H1 (cell line): ENCODE results near the gene IGFL2. TPM values are rescaled to one million over a fixed set of nuclear protein-coding genes. Genes with fewer than 3 reads are reported as not detected.

Source experiments
- CTCF ChIA-PET: fragments of 300-600 bp; sonication (Branson Sonifier 250); formaldehyde crosslinking; loops from one replicate; lab custom pipeline; 2021; ENCODE audit not compliant: partially characterized antibody; lab: Charles Lee
- POLR2A ChIA-PET: fragments of 300-600 bp; sonication (Branson Sonifier 250); formaldehyde crosslinking; loops from one replicate; lab custom pipeline; 2021; ENCODE audit warnings: inconsistent platforms; ENCODE audit not compliant: partially characterized antibody; lab: Charles Lee
- DNase-seq, 2 experiments: peaks; one replicate each; pipeline versions ENCODE4 v3.0.0 to v3.0.0-alpha.2; 2010 to 2022; ENCODE audit warnings: low spot score in 2 of 2, low read depth in 1 of 2, mixed read lengths in 1 of 2
- FAIRE-seq: peaks from 2 replicates; lab custom pipeline; 2011; peaks lifted over from hg19 to GRCh38; lab: Jason Lieb, UNC
- H2AFZ ChIP-seq: 2 replicates; pipeline ENCODE4 v1.8.1; 2012; ENCODE audit warnings: low read length, inconsistent platforms
- H2AK5ac ChIP-seq: 2 replicates; pipeline ENCODE4 v1.6.1; 2013; ENCODE audit warnings: low read depth, low read length
- H2BK120ac ChIP-seq: replicated peaks from 2 replicates; pipeline ENCODE3; 2013; ENCODE audit warnings: low read depth, low read length, inconsistent platforms
- H2BK12ac ChIP-seq: 2 replicates; pipeline ENCODE4 v1.6.1; 2013; ENCODE audit warnings: low read depth, low read length
- H2BK15ac ChIP-seq: 2 replicates; pipeline ENCODE4 v1.6.1; 2013; ENCODE audit warnings: low read length
- H2BK20ac ChIP-seq: 2 replicates; pipeline ENCODE4 v1.6.1; 2013; ENCODE audit warnings: low read length
- H2BK5ac ChIP-seq: 2 replicates; pipeline ENCODE4 v1.6.1; 2013; ENCODE audit warnings: low read depth, low read length
- H3K14ac ChIP-seq: 2 replicates; pipeline ENCODE4 v1.6.1; 2013; ENCODE audit warnings: inconsistent platforms; ENCODE audit not compliant: insufficient read length
- H3K18ac ChIP-seq: 2 replicates; pipeline ENCODE4 v1.6.1; 2013; ENCODE audit warnings: low read length; ENCODE audit errors: extremely low read depth
- H3K23ac ChIP-seq: 2 replicates; pipeline ENCODE4 v1.6.1; 2013; ENCODE audit warnings: inconsistent platforms; ENCODE audit not compliant: insufficient read length
- H3K23me2 ChIP-seq: 2 replicates; pipeline ENCODE4 v1.6.1; 2013; ENCODE audit warnings: low read depth, low read length
- H3K27ac ChIP-seq: 2 replicates; pipeline ENCODE4 v1.6.1; 2011; ENCODE audit warnings: low read depth, low read length, inconsistent platforms
- H3K27me3 ChIP-seq, 4 experiments: replicated peaks in 1 of 4; 1 replicate in 1 of 4; 2 replicates in 3 of 4; pipeline versions ENCODE4 v1.6.1 to v1.8.1; 2011 to 2013; ENCODE audit warnings: low read length in 3 of 4, mild to moderate bottlenecking in 3 of 4, inconsistent platforms in 2 of 4, mixed read lengths in 2 of 4, moderate library complexity in 1 of 4; ENCODE audit not compliant: control insufficient read depth in 3 of 4, insufficient read depth in 3 of 4; ENCODE audit errors: extremely low read depth in 1 of 4
- H3K36me3 ChIP-seq, 4 experiments: 2 replicates each; pipeline versions ENCODE4 v1.6.1 to v1.8.1; 2011 to 2013; ENCODE audit warnings: mild to moderate bottlenecking in 4 of 4, low read length in 3 of 4, moderate library complexity in 2 of 4, control low read depth in 1 of 4, inconsistent platforms in 1 of 4; ENCODE audit not compliant: insufficient read depth in 4 of 4, control insufficient read depth in 2 of 4
- H3K4ac ChIP-seq: replicated peaks from 2 replicates; pipeline ENCODE3; 2013; ENCODE audit warnings: low read length, low read depth, mixed read lengths, inconsistent platforms; ENCODE audit not compliant: insufficient read length
- H3K4me1 ChIP-seq, 4 experiments: replicated peaks in 1 of 4; 1 replicate in 1 of 4; 2 replicates in 3 of 4; pipeline versions ENCODE4 v1.6.1 to v1.8.1; 2011 to 2013; ENCODE audit warnings: low read length in 3 of 4, inconsistent platforms in 2 of 4, mixed read lengths in 1 of 4; ENCODE audit not compliant: insufficient read depth in 4 of 4, control insufficient read depth in 3 of 4
- H3K4me2 ChIP-seq, 2 experiments: 2 replicates each; pipeline versions ENCODE4 v1.6.1 to v1.8.1; 2011 to 2013; ENCODE audit warnings: low read depth in 2 of 2, low read length in 2 of 2, control low read depth in 1 of 2, inconsistent platforms in 1 of 2, mild to moderate bottlenecking in 1 of 2; ENCODE audit not compliant: insufficient read depth in 1 of 2
- H3K4me3 ChIP-seq, 4 experiments: fragments of 200-600, 300-600 bp in 1 of 4; sonication (generic), shearing (Covaris generic), sonication (Bioruptor Twin) in 1 of 4; 2 replicates each; pipeline versions ENCODE4 v1.5.1 to v1.8.1; 2011 to 2016; ENCODE audit warnings: low read length in 4 of 4, low read depth in 3 of 4, control low read depth in 2 of 4, inconsistent platforms in 2 of 4, mild to moderate bottlenecking in 2 of 4, mixed read lengths in 1 of 4, moderate library complexity in 1 of 4; ENCODE audit not compliant: insufficient read depth in 2 of 4; ENCODE audit errors: extremely low read depth in 1 of 4
- H3K56ac ChIP-seq: replicated peaks from 2 replicates; pipeline ENCODE3; 2013; ENCODE audit warnings: low read depth, mild to moderate bottlenecking, mixed read lengths, low read length, inconsistent platforms; ENCODE audit not compliant: insufficient read length
- H3K79me1 ChIP-seq: 2 replicates; pipeline ENCODE4 v1.6.1; 2013; ENCODE audit warnings: low read depth, low read length, control low read depth
- H3K79me2 ChIP-seq, 2 experiments: 2 replicates each; pipeline versions ENCODE4 v1.6.1 to v1.8.1; 2012 to 2013; ENCODE audit warnings: low read length in 2 of 2, mild to moderate bottlenecking in 2 of 2, inconsistent platforms in 1 of 2; ENCODE audit not compliant: insufficient read depth in 2 of 2, control insufficient read depth in 1 of 2
- H3K9ac ChIP-seq, 4 experiments: replicated peaks in 1 of 4; 1 replicate in 1 of 4; 2 replicates in 3 of 4; pipeline versions ENCODE4 v1.6.1 to v1.8.1; 2011 to 2013; ENCODE audit warnings: low read depth in 3 of 4, low read length in 3 of 4, control low read depth in 2 of 4, mild to moderate bottlenecking in 2 of 4, moderate library complexity in 2 of 4, inconsistent platforms in 1 of 4; ENCODE audit errors: extremely low read depth in 1 of 4
- H3K9me3 ChIP-seq, 2 experiments: 2 replicates each; pipeline versions ENCODE4 v1.6.1 to v1.8.1; 2012 to 2013; ENCODE audit warnings: mild to moderate bottlenecking in 2 of 2, moderate library complexity in 2 of 2, control low read depth in 1 of 2, inconsistent platforms in 1 of 2, low read depth in 1 of 2, low read length in 1 of 2, mixed read lengths in 1 of 2; ENCODE audit not compliant: insufficient read depth in 2 of 2
- H4K20me1 ChIP-seq, 2 experiments: replicated peaks in 1 of 2; 2 replicates each; pipeline versions ENCODE3 to v1.8.1; 2011 to 2013; ENCODE audit warnings: inconsistent platforms in 2 of 2, low read length in 2 of 2, mild to moderate bottlenecking in 1 of 2; ENCODE audit not compliant: insufficient read depth in 2 of 2, control insufficient read depth in 1 of 2
- H4K5ac ChIP-seq: 2 replicates; pipeline ENCODE4 v1.6.1; 2013; ENCODE audit warnings: low read length, low read depth, mixed read lengths, inconsistent platforms; ENCODE audit not compliant: insufficient read length
- H4K8ac ChIP-seq: 2 replicates; pipeline ENCODE4 v1.8.0; 2013; ENCODE audit warnings: mild to moderate bottlenecking, moderate library complexity, low read length, inconsistent platforms; ENCODE audit not compliant: insufficient read depth; ENCODE audit errors: extremely low read depth
- H4K91ac ChIP-seq: replicated peaks from 2 replicates; pipeline ENCODE3; 2013; ENCODE audit warnings: low read length, mixed read lengths, inconsistent platforms; ENCODE audit not compliant: insufficient read length
- EZH2 ChIP-seq: fragments of 200-600 bp; sonication (generic); IDR thresholded peaks from 2 replicates; pipeline ENCODE4 v1.7.1; 2012; ENCODE audit warnings: low read depth, mild to moderate bottlenecking, moderate library complexity, low read length, inconsistent platforms; ENCODE audit not compliant: severe bottlenecking
- GTF2F1 ChIP-seq: IDR thresholded peaks from 2 replicates; pipeline ENCODE4 v1.6.1; 2012; ENCODE audit warnings: low read depth, low read length, improper control_type of control experiment, borderline replicate concordance
- KDM1A ChIP-seq: fragments of 200-600, 300-600 bp; sonication (generic); IDR thresholded peaks from 2 replicates; pipeline ENCODE4 v1.7.1; 2016; ENCODE audit warnings: mild to moderate bottlenecking, low read length, borderline replicate concordance
- KDM4A ChIP-seq: IDR thresholded peaks from one replicate; pipeline ENCODE4 v1.7.1; 2012; ENCODE audit warnings: low read depth, mild to moderate bottlenecking, moderate library complexity, low read length, inconsistent platforms; ENCODE audit not compliant: severe bottlenecking
- ZNF274 ChIP-seq: IDR thresholded peaks from 2 replicates; pipeline ENCODE4 v1.7.0; 2012; ENCODE audit warnings: low read length, borderline replicate concordance; ENCODE audit errors: extremely low read depth
- polyA plus RNA-seq, 7 experiments: library from polyadenylated mRNA; depleted of rRNA in 3 of 7; stranded (reverse) in 5 of 7; unstranded in 2 of 7; fragments of >200 nt in 5 of 7; fragments of 200-250 nt in 2 of 7; gene quantifications; 1 replicate in 5 of 7; 2 replicates in 1 of 7; 4 replicates in 1 of 7; pipeline versions ENCODE4 v1.2.1 to v1.2.3, GENCODE V29; 2011 to 2013; ENCODE audit warnings: missing spikeins in 2 of 7, mixed read lengths in 2 of 7
- total RNA-seq: library from RNA; stranded (reverse); fragmentation: NEBNext Ultra II Directional; extraction: Animal tissue kit (Norgen Biotek cat#: 25700); gene quantifications from 2 replicates; pipeline ENCODE4 v1.2.1, GENCODE V29; 2021

The IGFL2 gene
- total and polyA plus RNA-seq, 2 of the 8 experiments (the other 6 are each of a cell fraction or from before 2014, with no cell fraction given): not detected

GRCh38 chr19:46134527-46134926 is 13.5 kb upstream of the IGFL2 start:
- H2BK12ac ChIP-seq: peak overlapping the region; percentile 98
- peak overlapping the region; percentile 92 for H3K18ac ChIP-seq
- no peaks in the 10 kb centered on the region for H4K20me1 ChIP-seq
- no peaks in the 10 kb centered on the region; the same call in none of the 2 replicates for H3K23me2 ChIP-seq
- H3K56ac ChIP-seq: no peak overlapping the region
- ChIA-PET CTCF (interaction anchor here (0.5 to 1.6 kb wide), 3 partner anchors 70 to 341 kb away, joined by 3 to 4 read pairs (median 4); no protein-coding TSS in a partner anchor), POLR2A (interaction anchor here (1.2 to 2.8 kb wide), 11 partner anchors 9 to 231 kb away, joined by 3 to 18 read pairs (median 7); no protein-coding TSS in a partner anchor)
- H3K9me3 ChIP-seq: peaks cover 0 to 5% of the 10 kb centered on the region in 2 experiments; a peak in 1 of 4 replicates
- H3K27me3 ChIP-seq: no peaks in the 10 kb centered on the region; a peak in 1 of 7 replicates
- H3K14ac ChIP-seq: no peak overlapping the region
- peak overlapping the region; percentile 69 for H3K4ac ChIP-seq
- no peak overlapping the region for H2AFZ ChIP-seq
- H2AK5ac ChIP-seq: peak overlapping the region; percentile 98
- no peak overlapping the region for H3K9ac ChIP-seq
- H2BK20ac ChIP-seq: peak overlapping the region; percentile 100
- DNase-seq (no peak), FAIRE-seq (no peak)
- H4K5ac ChIP-seq: peak overlapping the region; percentile 25
- no peaks in the 10 kb centered on the region for H3K79me2 ChIP-seq
- peak overlapping the region; percentile 73 for H2BK120ac ChIP-seq
- no peak overlapping the region for H3K4me3 ChIP-seq
- H2BK5ac ChIP-seq: peak overlapping the region; percentile 99
- H3K4me1 ChIP-seq: peaks cover 5 to 18% (median 8%) of the 10 kb centered on the region in 4 experiments
- H3K36me3 ChIP-seq: no peaks in the 10 kb centered on the region
- no peak overlapping the region for H4K8ac ChIP-seq
- H2BK15ac ChIP-seq: no peak overlapping the region
- H4K91ac ChIP-seq: peak overlapping the region; percentile 48
- H3K79me1 ChIP-seq: no peaks in the 10 kb centered on the region
- peak overlapping the region in 1 of 2 experiments; percentile 18; a peak in 1 of 4 replicates for H3K4me2 ChIP-seq
- H3K23ac ChIP-seq: no peak overlapping the region
- peak overlapping the region; percentile 59; the same call in 1 of the 2 replicates for H3K27ac ChIP-seq
- no peak for TF ChIP-seq EZH2
- TF ChIP-seq KDM1A: no peak
- no peak for TF ChIP-seq GTF2F1
- no peak for TF ChIP-seq KDM4A
- TF ChIP-seq ZNF274: no peak
